T-cell (primary cell): ENCODE data around the gene TMEM132E. TPM values are rescaled to one million over a fixed set of nuclear protein-coding genes. Genes with fewer than 3 reads are reported as not detected.

Experiments
- ATAC-seq, 4 experiments: fragments of 200-7000 bp in 3 of 4; fragments of 150-1000 bp in 1 of 4; cut with Tn5 transposase; replicated peaks in 1 of 4; 1 replicate in 3 of 4; 2 replicates in 1 of 4; pipeline ENCODE4 v1.10.0; 2021; ENCODE audit warnings: moderate library complexity in 3 of 4, mild to moderate bottlenecking in 2 of 4, moderate number of reproducible peaks in 1 of 4
- CTCF ChIA-PET, 2 donors: fragments of 300-600 bp; sonication (Branson Sonifier 250); formaldehyde crosslinking; loops; one replicate each; lab custom pipeline; 2022; ENCODE audit warnings: antibody characterized with exemption in 2 of 2; lab: Charles Lee
- POLR2A ChIA-PET, 2 donors: fragments of 300-600 bp; sonication (Branson Sonifier 250); formaldehyde crosslinking; loops; one replicate each; lab custom pipeline; 2022; ENCODE audit warnings: antibody characterized with exemption in 2 of 2; lab: Charles Lee
- DNase-seq, 35 experiments: peaks; one replicate each; pipeline versions ENCODE4 v3.0.0 to v3.0.0-alpha.2; 2013 to 2023
- H3K27ac ChIP-seq: one replicate; pipeline ENCODE4 v1.5.1; 2013; ENCODE audit warnings: low read length
- H3K27me3 ChIP-seq, 2 experiments: replicated peaks in 1 of 2; 1 replicate in 1 of 2; 2 replicates in 1 of 2; pipeline versions ENCODE4 v1.6.1 to v1.7.0; 2013; ENCODE audit warnings: low read length in 1 of 2, mixed read lengths in 1 of 2; ENCODE audit not compliant: control insufficient read depth in 2 of 2, insufficient read depth in 2 of 2; ENCODE audit errors: extremely low read depth in 1 of 2
- H3K36me3 ChIP-seq, 2 donors: 1 replicate in 1 of 2; 2 replicates in 1 of 2; pipeline versions ENCODE4 v1.6.1 to v1.7.0; 2013; ENCODE audit warnings: low read length in 1 of 2; ENCODE audit not compliant: control insufficient read depth in 2 of 2, insufficient read depth in 1 of 2; ENCODE audit errors: extremely low read depth in 1 of 2
- H3K4me1 ChIP-seq, 2 experiments: 1 replicate in 1 of 2; 2 replicates in 1 of 2; pipeline versions ENCODE4 v1.6.1 to v1.7.0; 2013; ENCODE audit warnings: low read length in 2 of 2, mixed read lengths in 1 of 2; ENCODE audit not compliant: insufficient read depth in 2 of 2, control insufficient read depth in 1 of 2; ENCODE audit errors: extremely low read depth in 1 of 2
- H3K4me3 ChIP-seq, 2 donors: 1 replicate in 1 of 2; 2 replicates in 1 of 2; pipeline versions ENCODE4 v1.5.1 to v1.7.0; 2013; ENCODE audit warnings: mild to moderate bottlenecking in 2 of 2, low read length in 1 of 2, moderate library complexity in 1 of 2; ENCODE audit not compliant: control insufficient read depth in 1 of 2; ENCODE audit errors: extremely low read depth in 1 of 2
- H3K9me3 ChIP-seq: 2 replicates; pipeline ENCODE4 v1.7.0; 2013
- H3K27ac Mint-ChIP-seq, 2 donors: one replicate each; pipeline ENCODE4 v1.8.0; 2020 to 2021; ENCODE audit warnings: mild to moderate bottlenecking in 2 of 2, mixed read lengths in 2 of 2
- H3K27me3 Mint-ChIP-seq, 2 donors: one replicate each; pipeline ENCODE4 v1.8.0; 2021 to 2022; ENCODE audit warnings: mixed read lengths in 2 of 2
- H3K36me3 Mint-ChIP-seq: one replicate; pipeline ENCODE4 v1.8.0; 2021; ENCODE audit warnings: mixed read lengths
- H3K4me1 Mint-ChIP-seq, 3 donors: one replicate each; pipeline ENCODE4 v1.8.0; 2020 to 2022; ENCODE audit warnings: mixed read lengths in 3 of 3, mild to moderate bottlenecking in 1 of 3
- H3K4me3 Mint-ChIP-seq, 3 donors: one replicate each; pipeline ENCODE4 v1.8.0; 2020 to 2022; ENCODE audit warnings: mild to moderate bottlenecking in 3 of 3, mixed read lengths in 3 of 3, moderate library complexity in 3 of 3
- H3K9me3 Mint-ChIP-seq, 3 donors: one replicate each; pipeline ENCODE4 v1.8.0; 2020 to 2022; ENCODE audit warnings: mixed read lengths in 3 of 3
- WGBS: methylation state at CpG from one replicate; pipeline ENCODE4 v1.1.5; 2013; ENCODE audit warnings: missing lambda C conversion rate; ENCODE audit not compliant: insufficient coverage; 5-methylcytosine and 5-hydroxymethylcytosine counted together
- total RNA-seq, 35 experiments: library from RNA in 6 of 35; stranded (reverse) in 6 of 35; fragments of 120-200 nt in 1 of 35; gene quantifications; one replicate each; pipeline versions ENCODE4 v1.2.1 to v1.2.4 and lab custom pipeline; 2013 to 2026

Gene TMEM132E
- total RNA-seq, 5 donors from 2014 or later (not counting 1 experiment from before 2014, with no cell fraction given) = 0.09 to 0.47 (median 0.32) TPM; not detected in 1

DNA sequence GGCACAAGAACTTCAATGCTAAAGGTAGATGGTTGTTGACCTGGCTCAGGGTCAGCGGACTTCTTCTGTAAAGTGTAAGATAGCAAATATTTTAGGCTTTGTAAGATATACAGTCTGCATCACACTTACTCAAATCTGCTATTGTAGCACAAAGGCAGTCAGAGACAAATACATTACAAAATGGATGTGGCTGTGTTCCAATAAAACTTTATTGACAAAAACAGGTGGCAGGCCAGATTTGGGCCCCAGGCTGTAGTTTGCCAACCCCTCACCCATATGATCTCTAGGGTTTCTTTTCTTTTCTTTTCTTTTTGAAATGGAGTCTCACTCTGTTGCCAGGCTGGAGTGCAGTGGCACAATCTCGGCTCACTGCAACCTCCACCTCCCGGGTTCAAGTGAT lies 39.5 kb upstream of the TMEM132E start:
- Histone ChIP-seq H3K27ac (no peak overlapping the region), H3K9me3 (no peaks in the 10 kb centered on the region), H3K4me1 (no peaks in the 10 kb centered on the region), H3K27me3 (peaks cover 0 to 29% of the 10 kb centered on the region in 2 experiments), H3K36me3 (no peaks in the 10 kb centered on the region), H3K4me3 (no peak overlapping the region)
- CTCF ChIA-PET = no interaction called here
- H3K9me3 Mint-ChIP-seq = no peaks in the 10 kb centered on the region
- no peaks in the 10 kb centered on the region for H3K4me1 Mint-ChIP-seq
- ATAC-seq (no peak), DNase-seq (no peak)
- POLR2A ChIA-PET = no interaction called here
- H3K4me3 Mint-ChIP-seq = no peak overlapping the region
- no CpG with 5 or more reads among the region's 3 CpGs for WGBS
- peaks cover 47 to 50% of the 10 kb centered on the region in 2 donors for H3K27me3 Mint-ChIP-seq
- no peaks in the 10 kb centered on the region for H3K36me3 Mint-ChIP-seq
- H3K27ac Mint-ChIP-seq = no peak overlapping the region

DNA sequence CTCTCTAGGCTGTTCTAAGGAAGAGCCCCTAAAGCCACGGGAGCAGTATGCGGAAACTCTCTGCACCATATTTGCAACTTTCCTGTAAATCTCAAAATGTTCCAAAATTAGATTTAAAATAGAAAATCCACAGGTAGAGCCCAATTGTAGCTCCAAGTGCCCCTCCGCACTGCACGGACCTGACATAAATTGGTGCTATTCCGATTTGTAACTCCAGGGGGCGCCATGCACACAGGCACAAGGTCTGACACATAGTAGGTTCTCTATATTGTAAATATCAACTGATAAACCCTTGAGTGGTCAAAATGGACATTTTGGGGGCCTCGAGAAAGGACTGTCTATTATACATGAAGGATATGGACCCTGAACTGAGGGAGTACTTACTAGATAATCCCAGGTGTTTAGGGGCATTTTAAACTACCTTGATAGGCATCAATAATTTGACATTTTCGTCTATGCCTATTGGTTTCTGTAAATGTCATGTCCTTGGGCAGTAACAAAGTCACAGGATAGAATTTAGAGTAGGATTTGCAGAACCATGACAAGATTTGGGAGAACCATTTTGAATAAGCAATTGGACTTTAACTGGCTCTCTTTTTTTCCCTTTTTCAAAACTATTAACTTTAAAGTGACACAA lies 36.6 kb upstream of the TMEM132E start:
- CTCF ChIA-PET = interaction anchor here (0.6 to 1.4 kb wide), 8 partner anchors 9 to 620 kb away, joined by 3 to 18 read pairs (median 3); partner anchors contain the start of gene RAD51D (in 1 of the 2)

DNA sequence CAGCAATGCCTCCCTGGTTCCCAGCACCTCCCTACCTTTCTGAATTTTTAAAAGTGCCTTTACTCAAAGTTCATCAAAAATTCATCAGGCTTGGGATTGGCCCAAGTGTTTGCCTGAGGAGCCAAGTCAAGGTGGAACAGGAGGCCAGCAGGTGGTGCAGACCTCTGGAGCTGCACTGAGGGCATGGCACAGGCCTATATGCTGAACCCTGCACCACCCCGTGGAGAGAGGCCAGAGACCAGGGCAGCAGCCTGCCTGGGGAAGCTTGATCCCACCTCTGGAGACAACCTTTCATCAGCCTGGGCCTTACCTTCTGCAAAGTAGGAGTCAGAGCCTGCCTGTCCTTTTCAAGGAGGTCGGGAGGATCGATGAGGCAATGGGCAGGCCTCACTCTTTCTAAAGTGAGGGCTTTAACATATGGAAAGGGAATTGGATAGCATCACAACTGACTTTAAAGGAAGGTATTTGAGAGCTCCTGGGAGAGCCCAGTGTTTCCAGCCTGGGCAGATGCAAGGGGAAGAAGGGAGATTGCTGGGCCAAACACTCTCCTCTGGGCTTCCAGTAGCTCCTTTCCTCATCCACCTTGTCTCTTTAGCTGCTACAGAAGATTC lies 31.8 kb upstream of the TMEM132E start:
- Mint-ChIP-seq H3K27ac (no peak overlapping the region), H3K27me3 (peaks cover 33 to 36% of the 10 kb centered on the region in 2 donors), H3K4me3 (no peak overlapping the region), H3K36me3 (no peaks in the 10 kb centered on the region), H3K9me3 (no peaks in the 10 kb centered on the region), H3K4me1 (no peaks in the 10 kb centered on the region)
- H3K4me3 ChIP-seq = no peak overlapping the region
- H3K27me3 ChIP-seq = peaks cover 2 to 38% of the 10 kb centered on the region in 2 experiments
- no peaks in the 10 kb centered on the region for H3K4me1 ChIP-seq
- WGBS = 62% methylated on average over 3 of the region's 3 CpGs
- no peak for DNase-seq
- ChIA-PET POLR2A (interaction anchor here in 1 of 2 donors (1.0 kb wide), 1 partner anchor 10 kb away, joined by 7 read pairs; no protein-coding TSS in a partner anchor), CTCF (interaction anchor here in 1 of 2 donors (0.6 to 1.2 kb wide), 2 partner anchors 49 to 91 kb away, joined by 3 read pairs; no protein-coding TSS in a partner anchor)
- no peaks in the 10 kb centered on the region for H3K36me3 ChIP-seq
- no peak overlapping the region for H3K27ac ChIP-seq
- H3K9me3 ChIP-seq = no peaks in the 10 kb centered on the region
- ATAC-seq = peak in 1 of 4 experiments; percentile 23

More for the DNA sequence above, 36.6 kb upstream of the TMEM132E start:
- Histone ChIP-seq H3K9me3 (no peaks in the 10 kb centered on the region), H3K27me3 (peaks cover 2 to 30% of the 10 kb centered on the region in 2 experiments), H3K27ac (no peak overlapping the region), H3K4me1 (no peaks in the 10 kb centered on the region), H3K36me3 (no peaks in the 10 kb centered on the region), H3K4me3 (no peak overlapping the region)
- Mint-ChIP-seq H3K36me3 (no peaks in the 10 kb centered on the region), H3K9me3 (no peaks in the 10 kb centered on the region), H3K4me1 (no peaks in the 10 kb centered on the region), H3K27ac (no peak overlapping the region), H3K27me3 (peaks cover 33 to 34% of the 10 kb centered on the region in 2 donors), H3K4me3 (no peak overlapping the region)
- ATAC-seq (peak; percentile 35 to 49 (median 43)), DNase-seq (peak in 30 of 35 experiments; percentile 2 to 73 (median 35))
- 4% methylated on average over 4 of the region's 8 CpGs for WGBS
- POLR2A ChIA-PET = interaction anchor here in 1 of 2 donors (0.6 kb wide), 1 partner anchor 99 kb away, joined by 3 read pairs; no protein-coding TSS in a partner anchor

DNA sequence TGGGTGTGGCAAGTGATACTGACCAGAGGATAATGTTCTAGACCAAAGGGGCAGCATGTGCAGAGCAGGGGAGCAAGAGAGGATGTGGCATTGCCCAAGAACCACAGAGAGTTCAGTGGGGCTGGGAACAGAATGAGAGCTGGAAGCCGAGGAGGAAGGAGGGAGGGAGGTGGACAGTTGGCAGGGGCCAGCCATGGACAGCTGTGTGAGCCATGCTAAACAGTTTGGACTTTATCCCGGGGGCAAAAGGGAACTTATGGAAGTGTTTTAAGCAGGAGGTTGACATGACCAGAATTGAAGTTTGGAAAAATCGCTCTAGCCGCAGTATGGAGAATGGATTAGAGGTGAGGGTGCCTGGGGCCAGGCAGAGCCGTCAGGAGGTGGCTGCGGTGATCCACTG lies 29.4 kb upstream of the TMEM132E start:
- H3K4me3 Mint-ChIP-seq = no peak overlapping the region
- Histone ChIP-seq H3K27me3 (peaks cover 2 to 49% of the 10 kb centered on the region in 2 experiments), H3K27ac (no peak overlapping the region), H3K36me3 (no peaks in the 10 kb centered on the region), H3K4me3 (no peak overlapping the region), H3K9me3 (no peaks in the 10 kb centered on the region), H3K4me1 (no peaks in the 10 kb centered on the region)
- CTCF ChIA-PET = no interaction called here
- ATAC-seq (no peak), DNase-seq (no peak)
- H3K9me3 Mint-ChIP-seq = no peaks in the 10 kb centered on the region
- H3K4me1 Mint-ChIP-seq = no peaks in the 10 kb centered on the region
- H3K27ac Mint-ChIP-seq = no peak overlapping the region
- POLR2A ChIA-PET = no interaction called here
- peaks cover 37 to 38% of the 10 kb centered on the region in 2 donors for H3K27me3 Mint-ChIP-seq
- WGBS = 61% methylated on average over 6 of the region's 6 CpGs
- H3K36me3 Mint-ChIP-seq = no peaks in the 10 kb centered on the region

DNA sequence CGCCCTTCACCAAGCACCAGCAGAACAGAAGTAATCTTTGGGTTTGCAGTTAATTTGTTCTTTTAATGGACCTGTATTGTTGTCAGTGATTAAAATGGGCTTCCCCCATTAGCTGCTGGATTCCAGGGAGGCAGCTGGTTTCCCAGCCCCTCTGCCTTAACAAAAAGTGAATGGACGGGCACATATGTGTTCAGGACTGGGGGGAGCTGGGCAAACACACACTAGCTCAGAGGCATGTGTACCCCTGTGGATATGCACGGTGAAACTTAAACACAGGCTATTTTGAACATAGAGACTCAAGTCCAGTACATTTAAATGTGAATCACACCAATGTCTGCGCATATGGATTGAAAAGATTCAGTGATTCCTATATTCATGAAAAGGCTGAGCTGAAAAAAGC lies 25.5 kb upstream of the TMEM132E start:
- ChIA-PET POLR2A (interaction anchor here in 1 of 2 donors (0.6 kb wide), 1 partner anchor 13 kb away, joined by 7 read pairs; no protein-coding TSS in a partner anchor), CTCF (interaction anchor here in 1 of 2 donors (1.2 kb wide), 1 partner anchor 10 kb away, joined by 4 read pairs; no protein-coding TSS in a partner anchor)
- Histone ChIP-seq H3K4me3 (no peak overlapping the region), H3K9me3 (no peaks in the 10 kb centered on the region), H3K27me3 (peaks cover 0 to 59% of the 10 kb centered on the region in 2 experiments), H3K4me1 (no peaks in the 10 kb centered on the region), H3K36me3 (no peaks in the 10 kb centered on the region), H3K27ac (no peak overlapping the region)
- WGBS = 71% methylated on average over 1 of the region's 4 CpGs
- Mint-ChIP-seq H3K9me3 (no peaks in the 10 kb centered on the region), H3K4me1 (no peaks in the 10 kb centered on the region), H3K4me3 (no peak overlapping the region), H3K36me3 (no peaks in the 10 kb centered on the region), H3K27ac (no peak overlapping the region), H3K27me3 (peaks cover 34 to 35% of the 10 kb centered on the region in 2 donors)
- ATAC-seq = no peak
- no peak for DNase-seq

DNA sequence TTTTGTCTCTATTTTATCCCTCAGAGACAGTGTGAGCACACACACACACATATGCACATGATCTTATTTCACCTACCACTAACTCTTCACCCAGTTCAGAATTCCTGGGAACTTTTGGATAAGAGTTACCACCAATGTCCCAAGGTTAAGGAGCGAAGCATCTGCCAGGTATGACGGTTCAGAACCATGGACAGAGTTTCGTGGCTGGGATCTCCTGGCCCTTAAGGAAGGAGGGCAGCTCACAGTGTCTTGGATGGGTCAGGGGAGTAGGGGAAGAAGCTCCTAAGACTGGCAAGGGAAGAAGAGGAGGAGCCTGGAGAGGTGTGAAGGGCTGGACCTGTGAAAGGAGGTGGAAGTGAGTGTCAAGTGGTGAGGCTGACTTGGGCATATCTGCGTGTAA lies 23.0 kb upstream of the TMEM132E start:
- no peaks in the 10 kb centered on the region for H3K36me3 ChIP-seq
- H3K27me3 ChIP-seq = peaks cover 0 to 42% of the 10 kb centered on the region in 2 experiments
- DNase-seq = no peak
- WGBS = 24% methylated on average over 4 of the region's 4 CpGs
- ATAC-seq = no peak
- H3K27ac Mint-ChIP-seq = no peak overlapping the region
- H3K9me3 Mint-ChIP-seq = no peaks in the 10 kb centered on the region
- H3K9me3 ChIP-seq = no peaks in the 10 kb centered on the region
- no peak overlapping the region for H3K27ac ChIP-seq
- H3K4me3 Mint-ChIP-seq = no peak overlapping the region
- no peaks in the 10 kb centered on the region for H3K36me3 Mint-ChIP-seq
- ChIA-PET POLR2A (no interaction called here), CTCF (no interaction called here)
- no peak overlapping the region for H3K4me3 ChIP-seq
- H3K4me1 Mint-ChIP-seq = no peaks in the 10 kb centered on the region
- peaks cover 22 to 25% of the 10 kb centered on the region in 2 donors for H3K27me3 Mint-ChIP-seq
- H3K4me1 ChIP-seq = no peaks in the 10 kb centered on the region
